Glutamatergic neuron (in vitro differentiated cells): ENCODE results near the gene HSD11B1L. TPM values are rescaled to one million over a fixed set of nuclear protein-coding genes. Genes with fewer than 3 reads are reported as not detected.

Source experiments
- DNase-seq: peaks from one replicate; pipeline ENCODE4 v3.0.0; 2022
- H3K27ac Mint-ChIP-seq: one replicate; pipeline ENCODE4 v1.8.0; 2020; ENCODE audit warnings: mild to moderate bottlenecking, mixed read lengths, inconsistent platforms; ENCODE audit not compliant: unreplicated experiment
- H3K27me3 Mint-ChIP-seq: one replicate; pipeline ENCODE4 v1.8.0; 2020; ENCODE audit warnings: mild to moderate bottlenecking, moderate library complexity, mixed read lengths, inconsistent platforms; ENCODE audit not compliant: unreplicated experiment
- H3K36me3 Mint-ChIP-seq: one replicate; pipeline ENCODE4 v1.8.0; 2020; ENCODE audit warnings: mild to moderate bottlenecking, mixed read lengths, inconsistent platforms; ENCODE audit not compliant: unreplicated experiment
- H3K4me1 Mint-ChIP-seq: one replicate; pipeline ENCODE4 v1.8.0; 2020; ENCODE audit warnings: mild to moderate bottlenecking, low read depth, mixed read lengths, inconsistent platforms; ENCODE audit not compliant: unreplicated experiment
- H3K4me3 Mint-ChIP-seq: one replicate; pipeline ENCODE4 v1.8.0; 2020; ENCODE audit warnings: mild to moderate bottlenecking, mixed read lengths, inconsistent platforms; ENCODE audit not compliant: unreplicated experiment
- H3K9me3 Mint-ChIP-seq: one replicate; pipeline ENCODE4 v1.8.0; 2020; ENCODE audit warnings: mild to moderate bottlenecking, moderate library complexity, mixed read lengths, inconsistent platforms; ENCODE audit not compliant: unreplicated experiment
- CTCF ChIP-seq: fragments of 200-600 bp; sonication (generic); IDR thresholded peaks from one replicate; pipeline ENCODE4 v1.5.0; 2021; ENCODE audit not compliant: partially characterized antibody, unreplicated experiment
- total RNA-seq: library from RNA; stranded (reverse); fragmentation: NEBNext Ultra II Directional; extraction: Animal tissue kit (Norgen Biotek cat#: 25700); gene quantifications from one replicate; pipeline ENCODE4 v1.2.1, GENCODE V29; 2021; ENCODE audit not compliant: unreplicated experiment

Gene HSD11B1L
- total RNA-seq, 1 donor from 2014 or later: 64.4 TPM

- DNase-seq: no peak
- no peaks in the 10 kb centered on the region for H3K9me3 Mint-ChIP-seq
- H3K36me3 Mint-ChIP-seq: no peaks in the 10 kb centered on the region
- no peaks in the 10 kb centered on the region for H3K27me3 Mint-ChIP-seq
- no peak for TF ChIP-seq CTCF
- H3K4me3 Mint-ChIP-seq: no peak overlapping the region
- peaks cover 11% of the 10 kb centered on the region for H3K4me1 Mint-ChIP-seq
- no peak overlapping the region for H3K27ac Mint-ChIP-seq
These were observed 45.4 kb upstream of the HSD11B1L start for GRCh38 chr19:5635427-5635826.

GRCh38 chr19:5637971-5638370 is 42.9 kb upstream of the HSD11B1L start:
- Mint-ChIP-seq H3K4me3 (no peak overlapping the region), H3K27me3 (no peaks in the 10 kb centered on the region), H3K4me1 (peaks cover 9% of the 10 kb centered on the region), H3K27ac (no peak overlapping the region), H3K9me3 (no peaks in the 10 kb centered on the region), H3K36me3 (no peaks in the 10 kb centered on the region)
- no peak for TF ChIP-seq CTCF
- DNase-seq: no peak

- Mint-ChIP-seq H3K27ac (no peak overlapping the region), H3K9me3 (no peaks in the 10 kb centered on the region), H3K4me3 (no peak overlapping the region), H3K4me1 (peaks cover 9% of the 10 kb centered on the region), H3K27me3 (no peaks in the 10 kb centered on the region), H3K36me3 (no peaks in the 10 kb centered on the region)
- TF ChIP-seq CTCF: no peak
- DNase-seq: no peak
These were observed 39.7 kb upstream of the HSD11B1L start for GRCh38 chr19:5641171-5641570.

- no peak for DNase-seq
- Mint-ChIP-seq H3K9me3 (no peaks in the 10 kb centered on the region), H3K27ac (no peak overlapping the region), H3K27me3 (peaks cover 2% of the 10 kb centered on the region), H3K4me1 (peaks cover 9% of the 10 kb centered on the region), H3K4me3 (no peak overlapping the region), H3K36me3 (no peaks in the 10 kb centered on the region)
- TF ChIP-seq CTCF: no peak
These were observed 38.6 kb upstream of the HSD11B1L start for GRCh38 chr19:5642204-5642603.

- H3K27me3 Mint-ChIP-seq: peaks cover 2% of the 10 kb centered on the region
- H3K4me1 Mint-ChIP-seq: peaks cover 9% of the 10 kb centered on the region
- no peak for DNase-seq
- H3K4me3 Mint-ChIP-seq: no peak overlapping the region
- H3K9me3 Mint-ChIP-seq: no peaks in the 10 kb centered on the region
- no peaks in the 10 kb centered on the region for H3K36me3 Mint-ChIP-seq
- no peak overlapping the region for H3K27ac Mint-ChIP-seq
- TF ChIP-seq CTCF: no peak
These were observed 37.8 kb upstream of the HSD11B1L start for GRCh38 chr19:5643060-5643459.
